IPS-20b (cell line): ENCODE data around the gene SPAST.
"Not testable (repeated sequence)": the region's sequence is repeated elsewhere in the genome, so short reads cannot be mapped to it uniquely, and the experiment has no call there.

ENCODE experiments used
- H3K27ac ChIP-seq: one replicate; pipeline ENCODE4 v1.5.1; 2013; ENCODE audit warnings: low read length
- H3K27me3 ChIP-seq: 2 replicates; pipeline ENCODE4 v1.6.1; 2013; ENCODE audit warnings: mild to moderate bottlenecking, low read length, inconsistent platforms; ENCODE audit not compliant: insufficient read depth
- H3K36me3 ChIP-seq: 2 replicates; pipeline ENCODE4 v1.6.1; 2013; ENCODE audit warnings: low read depth, mild to moderate bottlenecking, inconsistent platforms, low read length, moderate library complexity; ENCODE audit not compliant: insufficient read depth
- H3K4me1 ChIP-seq: 2 replicates; pipeline ENCODE4 v1.6.1; 2013; ENCODE audit warnings: mild to moderate bottlenecking, control low read depth, inconsistent platforms, low read length, moderate library complexity; ENCODE audit not compliant: insufficient read depth
- H3K4me3 ChIP-seq: 2 replicates; pipeline ENCODE4 v1.5.1; 2013; ENCODE audit warnings: mild to moderate bottlenecking, low read length, inconsistent platforms
- H3K9ac ChIP-seq: 2 replicates; pipeline ENCODE4 v1.6.1; 2013; ENCODE audit warnings: low read depth, mild to moderate bottlenecking, inconsistent platforms, low read length, moderate library complexity
- H3K9me3 ChIP-seq: 2 replicates; pipeline ENCODE4 v1.6.1; 2013; ENCODE audit warnings: mild to moderate bottlenecking, low read depth, low read length, inconsistent platforms; ENCODE audit not compliant: insufficient read depth

Gene SPAST

DNA sequence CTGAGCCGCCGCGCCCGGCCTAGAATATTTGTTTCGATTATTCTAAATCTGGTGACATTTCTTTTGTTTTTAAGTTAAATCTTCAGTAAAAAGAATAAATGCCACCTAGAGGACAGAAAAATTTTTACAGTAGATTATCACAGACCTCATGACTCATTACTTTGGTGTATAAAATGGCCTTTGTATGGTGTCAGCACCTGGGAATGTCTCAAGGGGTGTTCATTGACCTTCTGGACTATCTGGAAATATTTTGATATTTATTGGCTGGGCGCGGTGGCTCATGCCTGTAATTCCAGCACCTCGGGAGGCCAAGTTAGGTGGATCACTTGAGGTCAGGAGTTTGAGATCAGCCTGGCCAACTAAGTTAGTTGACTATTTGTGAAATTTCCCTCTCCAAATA, 72.1 kb downstream of the SPAST start:
- no peak overlapping the region for H3K9ac ChIP-seq
- H3K4me1 ChIP-seq: no peaks in the 10 kb centered on the region
- H3K4me3 ChIP-seq: no peak overlapping the region
- peaks cover 37% of the 10 kb centered on the region; the same call in 1 of the 2 replicates for H3K36me3 ChIP-seq
- no peak overlapping the region for H3K27ac ChIP-seq
- no peaks in the 10 kb centered on the region for H3K27me3 ChIP-seq
- H3K9me3 ChIP-seq: no peaks in the 10 kb centered on the region

DNA sequence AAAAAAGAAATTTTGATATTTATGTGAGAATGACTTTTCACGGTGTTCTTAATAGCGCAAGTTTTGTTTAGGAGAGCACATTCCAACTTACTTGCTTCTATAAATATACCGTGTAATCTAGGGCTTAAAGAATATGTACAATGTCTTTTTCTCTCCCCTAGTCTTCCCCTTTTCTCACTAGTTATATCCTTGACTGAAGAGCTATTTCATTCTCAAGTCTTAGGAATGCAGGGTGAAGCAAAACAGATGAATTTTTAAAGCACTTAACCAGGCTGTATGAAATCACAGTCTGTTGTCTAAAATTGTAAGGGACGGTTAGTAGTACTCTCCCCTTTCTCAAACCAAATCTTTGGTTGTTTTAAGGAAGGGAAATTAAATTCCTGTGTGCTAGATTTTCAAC, 72.7 kb downstream of the SPAST start:
- Histone ChIP-seq H3K9me3 (no peaks in the 10 kb centered on the region), H3K27ac (no peak overlapping the region), H3K9ac (no peak overlapping the region), H3K27me3 (no peaks in the 10 kb centered on the region), H3K4me1 (no peaks in the 10 kb centered on the region), H3K36me3 (peaks cover 37% of the 10 kb centered on the region; the same call in 1 of the 2 replicates), H3K4me3 (no peak overlapping the region)

DNA sequence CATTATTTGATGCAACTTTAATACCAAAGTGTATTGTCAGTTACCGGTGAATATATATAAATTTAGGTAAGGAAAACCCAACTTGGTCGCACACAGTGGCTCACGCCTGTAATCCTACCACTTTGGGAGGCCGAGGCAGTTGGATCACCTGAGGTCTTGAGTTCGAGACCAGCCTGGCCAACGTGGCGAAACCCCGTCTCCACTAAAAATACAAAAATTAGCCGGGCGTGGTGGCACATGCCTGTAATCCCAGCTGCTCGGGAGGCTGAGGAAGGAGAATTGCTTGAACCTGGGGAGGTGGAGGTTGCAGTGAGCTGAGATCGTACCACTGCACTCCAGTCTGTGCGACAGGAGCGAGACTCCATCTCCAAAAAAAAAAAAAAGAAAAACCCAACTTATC, 88.2 kb downstream of the SPAST start:
- H3K4me3 ChIP-seq, H3K9ac ChIP-seq, H3K4me1 ChIP-seq, H3K27ac ChIP-seq, H3K27me3 ChIP-seq, H3K9me3 ChIP-seq: not testable (repeated sequence)
- H3K36me3 ChIP-seq: peaks cover 16% of the 10 kb centered on the region

- Histone ChIP-seq H3K27me3 (no peaks in the 10 kb centered on the region), H3K4me1 (no peaks in the 10 kb centered on the region; the same call in 1 of the 2 replicates), H3K4me3 (no peak overlapping the region), H3K27ac (no peak overlapping the region), H3K9me3 (no peaks in the 10 kb centered on the region), H3K9ac (no peak overlapping the region), H3K36me3 (peaks cover 8% of the 10 kb centered on the region; the same call in 1 of the 2 replicates)
These were observed 96.3 kb downstream of the SPAST start for GRCh38 chr2:32159678-32160077.

GRCh38 chr2:32161296-32161695, 97.9 kb downstream of the SPAST start:
- no peak overlapping the region for H3K9ac ChIP-seq
- H3K4me1 ChIP-seq: no peaks in the 10 kb centered on the region; the same call in 1 of the 2 replicates
- no peaks in the 10 kb centered on the region for H3K27me3 ChIP-seq
- H3K4me3 ChIP-seq: no peak overlapping the region
- no peaks in the 10 kb centered on the region for H3K9me3 ChIP-seq
- H3K36me3 ChIP-seq: no peaks in the 10 kb centered on the region
- no peak overlapping the region for H3K27ac ChIP-seq

- not testable (repeated sequence) for H3K27me3 ChIP-seq, H3K27ac ChIP-seq, H3K36me3 ChIP-seq, H3K9me3 ChIP-seq, H3K4me1 ChIP-seq
- Histone ChIP-seq H3K9ac (peak overlapping the region; percentile 92; the same call in 1 of the 2 replicates), H3K4me3 (peak overlapping the region; percentile 93)
These were observed 100.9 kb downstream of the SPAST start for GRCh38 chr2:32164254-32164653.

DNA sequence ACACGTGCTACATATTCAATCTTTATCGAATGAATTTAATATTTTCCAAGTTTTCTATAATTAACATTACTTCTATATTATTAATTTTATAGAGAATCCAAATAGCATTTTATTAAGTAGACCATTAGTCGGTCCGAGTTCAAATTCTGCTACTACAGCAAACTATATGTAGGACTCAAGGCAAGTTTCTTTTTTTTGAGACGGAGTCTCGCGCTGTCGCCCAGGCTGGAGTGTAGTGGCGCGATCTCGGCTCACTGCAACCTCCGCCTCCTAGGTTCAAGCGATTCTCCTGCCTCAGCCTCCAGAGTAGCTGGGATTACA, 101.6 kb downstream of the SPAST start:
- H3K36me3 ChIP-seq, H3K4me1 ChIP-seq, H3K9me3 ChIP-seq, H3K27ac ChIP-seq, H3K27me3 ChIP-seq: not testable (repeated sequence)
- peak overlapping the region; percentile 93 for H3K4me3 ChIP-seq
- peak overlapping the region; percentile 92; the same call in 1 of the 2 replicates for H3K9ac ChIP-seq

GRCh38 chr2:32166115-32166574, 102.8 kb downstream of the SPAST start:
- Histone ChIP-seq H3K27ac (no peak overlapping the region), H3K9ac (peak overlapping the region; percentile 92), H3K4me3 (peak overlapping the region; percentile 93), H3K36me3 (peaks cover 4% of the 10 kb centered on the region; the same call in 1 of the 2 replicates), H3K9me3 (no peaks in the 10 kb centered on the region), H3K4me1 (peaks cover 3% of the 10 kb centered on the region; the same call in 1 of the 2 replicates), H3K27me3 (no peaks in the 10 kb centered on the region)

DNA sequence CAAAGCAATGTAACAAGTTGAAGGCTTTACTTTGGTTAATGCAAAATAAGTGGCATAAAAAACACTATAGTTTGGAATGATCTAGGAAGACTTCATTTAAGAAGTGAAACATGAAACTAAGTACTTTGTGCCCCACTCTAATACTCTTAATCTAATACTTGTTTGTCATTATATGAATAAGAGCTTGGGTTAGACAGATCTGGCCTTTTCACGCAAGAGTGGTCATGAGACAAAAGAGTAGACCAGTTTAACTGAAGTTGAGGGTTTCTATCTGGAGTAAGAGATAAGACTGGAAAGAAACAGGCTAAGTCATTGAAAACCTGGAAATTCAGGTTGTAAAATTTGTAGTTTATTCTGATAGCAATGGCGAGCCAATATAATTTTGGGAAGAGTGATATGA, 105.2 kb downstream of the SPAST start:
- no peak overlapping the region for H3K27ac ChIP-seq
- peaks cover 16% of the 10 kb centered on the region for H3K36me3 ChIP-seq
- no peak overlapping the region for H3K9ac ChIP-seq
- no peaks in the 10 kb centered on the region for H3K9me3 ChIP-seq
- H3K4me1 ChIP-seq: peaks cover 3% of the 10 kb centered on the region; the same call in 1 of the 2 replicates
- no peaks in the 10 kb centered on the region for H3K27me3 ChIP-seq
- no peak overlapping the region for H3K4me3 ChIP-seq

GRCh38 chr2:32172870-32173269, 109.5 kb downstream of the SPAST start:
- H3K4me3 ChIP-seq: no peak overlapping the region
- H3K9ac ChIP-seq: no peak overlapping the region
- H3K4me1 ChIP-seq: no peaks in the 10 kb centered on the region
- no peaks in the 10 kb centered on the region for H3K27me3 ChIP-seq
- H3K36me3 ChIP-seq: peaks cover 34% of the 10 kb centered on the region
- H3K9me3 ChIP-seq: no peaks in the 10 kb centered on the region
- H3K27ac ChIP-seq: no peak overlapping the region

DNA sequence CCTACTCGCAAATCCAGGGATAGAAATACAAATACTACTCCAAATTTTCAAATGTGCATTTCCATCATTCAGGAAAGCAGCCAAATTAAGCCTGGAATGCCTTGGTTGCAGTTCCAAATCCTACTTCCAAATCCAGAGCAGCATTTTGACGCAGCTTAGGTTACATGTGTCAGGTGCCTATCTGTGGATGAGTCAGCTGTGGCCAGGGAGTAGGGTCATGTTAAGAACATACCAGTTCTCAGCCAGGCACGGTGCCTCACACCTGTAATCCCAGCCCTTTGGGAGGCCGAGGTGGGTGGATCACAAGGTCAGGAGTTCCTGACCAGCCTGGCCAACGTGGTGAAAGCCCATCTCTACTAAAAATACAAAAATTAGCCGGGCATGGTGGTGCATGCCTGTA, 119.3 kb downstream of the SPAST start:
- Histone ChIP-seq H3K4me1 (no peaks in the 10 kb centered on the region), H3K4me3 (no peak overlapping the region), H3K9ac (no peak overlapping the region), H3K9me3 (no peaks in the 10 kb centered on the region), H3K36me3 (peaks cover 49% of the 10 kb centered on the region), H3K27ac (no peak overlapping the region), H3K27me3 (no peaks in the 10 kb centered on the region)

GRCh38 chr2:32189011-32189410, 125.7 kb downstream of the SPAST start:
- peaks cover 46% of the 10 kb centered on the region for H3K36me3 ChIP-seq
- H3K4me1 ChIP-seq: no peaks in the 10 kb centered on the region
- no peaks in the 10 kb centered on the region for H3K27me3 ChIP-seq
- H3K9ac ChIP-seq: no peak overlapping the region
- H3K9me3 ChIP-seq: no peaks in the 10 kb centered on the region
- no peak overlapping the region for H3K27ac ChIP-seq
- no peak overlapping the region for H3K4me3 ChIP-seq

- H3K27ac ChIP-seq: no peak overlapping the region
- no peaks in the 10 kb centered on the region for H3K4me1 ChIP-seq
- H3K9ac ChIP-seq: no peak overlapping the region
- H3K4me3 ChIP-seq: no peak overlapping the region
- H3K9me3 ChIP-seq: no peaks in the 10 kb centered on the region
- H3K36me3 ChIP-seq: peaks cover 38% of the 10 kb centered on the region
- H3K27me3 ChIP-seq: no peaks in the 10 kb centered on the region
These were observed 129.1 kb downstream of the SPAST start for GRCh38 chr2:32192418-32192817.
